Stimulated activated CD4-positive, alpha-beta T cell treated with anti-CD3 and anti-CD28 coated beads, Interleukin-15, amount 100 ng/mL, for 1 hour (primary cell): ENCODE results near the gene GLOD4.
"Not testable (repeated sequence)": the region's sequence is repeated elsewhere in the genome, so short reads cannot be mapped to it uniquely, and the experiment has no call there.

Experiments used
- DNase-seq, 2 donors: peaks; one replicate each; pipeline ENCODE4 v3.0.0-alpha.2; 2020; ENCODE audit warnings: low read depth in 1 of 2, low spot score in 1 of 2

Gene GLOD4

GRCh38 chr17:781805-782731, at the start of gene GLOD4, which contains the start of gene MRM3:
GLOD4 (minus strand) TSS chr17:782280; CDS start chr17:782255, 25 bp downstream.
MRM3 (plus strand) TSS chr17:782353; CDS start chr17:782379, 26 bp downstream.
- DNase-seq, result peak; percentile 86 to 95

- no peak for DNase-seq
Observed at GRCh38 chr17:830950-831349, 48.9 kb upstream of the GLOD4 start.

GRCh38 chr17:830381-830780, 48.3 kb upstream of the GLOD4 start:
- DNase-seq, result no peak

GRCh38 chr17:829614-830013, 47.5 kb upstream of the GLOD4 start:
- not testable (repeated sequence) for DNase-seq

- no peak for DNase-seq
Observed at GRCh38 chr17:828761-829160, 46.7 kb upstream of the GLOD4 start.

- DNase-seq, result no peak
Observed at GRCh38 chr17:826778-827177, 44.7 kb upstream of the GLOD4 start.

- no peak for DNase-seq
Observed at GRCh38 chr17:825216-825615, 43.1 kb upstream of the GLOD4 start.

- DNase-seq, result no peak
Observed at GRCh38 chr17:824378-824777, 42.3 kb upstream of the GLOD4 start.

GRCh38 chr17:823501-823902, 41.4 kb upstream of the GLOD4 start:
- DNase-seq, result no peak

GRCh38 chr17:819251-819650, 37.2 kb upstream of the GLOD4 start:
- DNase-seq, result no peak

GRCh38 chr17:814371-814770, 32.3 kb upstream of the GLOD4 start:
- no peak for DNase-seq

GRCh38 chr17:812638-813204, 30.6 kb upstream of the GLOD4 start:
- DNase-seq, result no peak

GRCh38 chr17:811051-811784, 29.1 kb upstream of the GLOD4 start:
- DNase-seq, result no peak

GRCh38 chr17:807523-808294, 25.6 kb upstream of the GLOD4 start:
- DNase-seq, result no peak

GRCh38 chr17:806781-807522, 24.9 kb upstream of the GLOD4 start:
- DNase-seq, result no peak

GRCh38 chr17:806346-806745, 24.3 kb upstream of the GLOD4 start:
- no peak for DNase-seq

- not testable (repeated sequence) for DNase-seq
Observed at GRCh38 chr17:805886-806285, 23.8 kb upstream of the GLOD4 start.

GRCh38 chr17:804541-805435, 22.7 kb upstream of the GLOD4 start:
- no peak for DNase-seq
